Activated T-helper 1 cell treated with anti-CD3 and anti-CD28 coated beads, Interleukin-12 subunit alpha, Interleukin-12 subunit beta, Interleukin-2, Interleukin-4 antibody, amounts not matched to agents 30 ng/mL and 10 ng/mL and 1 ng/mL, durations not matched to agents 14 hours and 24 hours and 36 hours (primary cell): ENCODE measurements around the gene PSMA6. TPM values are rescaled to one million over a fixed set of nuclear protein-coding genes. Genes with fewer than 3 reads are reported as not detected.

Experiments
- DNase-seq: peaks from one replicate; pipeline ENCODE4 v3.0.0; 2021; ENCODE audit warnings: low spot score
- H3K27ac Mint-ChIP-seq: one replicate; pipeline ENCODE4 v1.8.0; 2021; ENCODE audit warnings: mild to moderate bottlenecking, mixed read lengths
- H3K27me3 Mint-ChIP-seq: one replicate; pipeline ENCODE4 v1.8.0; 2022; ENCODE audit warnings: mild to moderate bottlenecking, moderate library complexity, mixed read lengths; ENCODE audit not compliant: insufficient read depth
- H3K36me3 Mint-ChIP-seq: one replicate; pipeline ENCODE4 v1.8.0; 2021; ENCODE audit warnings: low read depth, mixed read lengths
- H3K4me1 Mint-ChIP-seq: one replicate; pipeline ENCODE4 v1.8.0; 2021; ENCODE audit warnings: low read depth, mixed read lengths
- H3K4me3 Mint-ChIP-seq: one replicate; pipeline ENCODE4 v1.8.0; 2021; ENCODE audit warnings: mild to moderate bottlenecking, moderate library complexity, mixed read lengths
- H3K9me3 Mint-ChIP-seq: one replicate; pipeline ENCODE4 v1.8.0; 2021; ENCODE audit warnings: mixed read lengths
- intact Hi-C: fragments of 100-400 bp; cut with micrococcal nuclease; formaldehyde crosslinking; loops from one replicate; pipeline ENCODE4 v1.15.1; 2024
- total RNA-seq: library from RNA; stranded (reverse); gene quantifications from 2 replicates; pipeline ENCODE4 v1.2.3, GENCODE V29; 2022

The PSMA6 gene
- total RNA-seq, 1 donor from 2014 or later, result 475 TPM

GRCh38 chr14:35303149-35303935, 11.2 kb downstream of the PSMA6 start:
- Mint-ChIP-seq H3K4me3 (no peak overlapping the region), H3K27ac (peak overlapping the region; percentile 89), H3K27me3 (no peaks in the 10 kb centered on the region), H3K9me3 (peaks cover 3% of the 10 kb centered on the region), H3K36me3 (peaks cover 16% of the 10 kb centered on the region), H3K4me1 (peaks cover 43% of the 10 kb centered on the region)
- intact Hi-C loops, result no loop called here
- DNase-seq, result no peak

GRCh38 chr14:35304812-35305462, 12.8 kb downstream of the PSMA6 start:
- H3K27me3 Mint-ChIP-seq, result no peaks in the 10 kb centered on the region
- H3K27ac Mint-ChIP-seq, result no peak overlapping the region
- intact Hi-C loops, result no loop called here
- H3K36me3 Mint-ChIP-seq, result peaks cover 20% of the 10 kb centered on the region
- peaks cover 38% of the 10 kb centered on the region for H3K4me1 Mint-ChIP-seq
- H3K9me3 Mint-ChIP-seq, result peaks cover 3% of the 10 kb centered on the region
- DNase-seq, result no peak
- no peak overlapping the region for H3K4me3 Mint-ChIP-seq

- peaks cover 31% of the 10 kb centered on the region for H3K4me1 Mint-ChIP-seq
- no peak for DNase-seq
- no peak overlapping the region for H3K27ac Mint-ChIP-seq
- H3K4me3 Mint-ChIP-seq, result no peak overlapping the region
- intact Hi-C loops, result no loop called here
- H3K36me3 Mint-ChIP-seq, result peaks cover 25% of the 10 kb centered on the region
- H3K27me3 Mint-ChIP-seq, result no peaks in the 10 kb centered on the region
- peaks cover 3% of the 10 kb centered on the region for H3K9me3 Mint-ChIP-seq
Observed at GRCh38 chr14:35305633-35306032, 13.5 kb downstream of the PSMA6 start.

- peaks cover 26% of the 10 kb centered on the region for H3K4me1 Mint-ChIP-seq
- H3K36me3 Mint-ChIP-seq, result peaks cover 30% of the 10 kb centered on the region
- H3K9me3 Mint-ChIP-seq, result peaks cover 3% of the 10 kb centered on the region
- no peak overlapping the region for H3K4me3 Mint-ChIP-seq
- intact Hi-C loops, result no loop called here
- no peaks in the 10 kb centered on the region for H3K27me3 Mint-ChIP-seq
- no peak overlapping the region for H3K27ac Mint-ChIP-seq
- no peak for DNase-seq
Observed at GRCh38 chr14:35306114-35306513, 13.9 kb downstream of the PSMA6 start.

- no peak overlapping the region for H3K27ac Mint-ChIP-seq
- H3K9me3 Mint-ChIP-seq, result no peaks in the 10 kb centered on the region
- H3K4me3 Mint-ChIP-seq, result no peak overlapping the region
- DNase-seq, result no peak
- intact Hi-C loops, result loop anchor here (5.0 to 10.0 kb wide), 2 partner anchors 156 to 603 kb away; partner anchors contain the start of gene CFL2
- no peaks in the 10 kb centered on the region for H3K27me3 Mint-ChIP-seq
- H3K4me1 Mint-ChIP-seq, result peaks cover 17% of the 10 kb centered on the region
- H3K36me3 Mint-ChIP-seq, result peaks cover 37% of the 10 kb centered on the region
Observed at GRCh38 chr14:35317820-35318219, 25.6 kb downstream of the PSMA6 start.

GRCh38 chr14:35319509-35319908, 27.3 kb downstream of the PSMA6 start:
- peaks cover 9% of the 10 kb centered on the region for H3K4me1 Mint-ChIP-seq
- intact Hi-C loops, result loop anchor here (5.0 to 10.0 kb wide), 2 partner anchors 157 to 605 kb away; partner anchors contain the start of gene CFL2
- H3K27ac Mint-ChIP-seq, result no peak overlapping the region
- no peaks in the 10 kb centered on the region for H3K27me3 Mint-ChIP-seq
- DNase-seq, result no peak
- H3K9me3 Mint-ChIP-seq, result no peaks in the 10 kb centered on the region
- peaks cover 35% of the 10 kb centered on the region for H3K36me3 Mint-ChIP-seq
- no peak overlapping the region for H3K4me3 Mint-ChIP-seq

- Mint-ChIP-seq H3K36me3 (peaks cover 29% of the 10 kb centered on the region), H3K4me1 (no peaks in the 10 kb centered on the region), H3K9me3 (no peaks in the 10 kb centered on the region), H3K27ac (no peak overlapping the region), H3K4me3 (no peak overlapping the region), H3K27me3 (no peaks in the 10 kb centered on the region)
- intact Hi-C loops, result no loop called here
- DNase-seq, result no peak
Observed at GRCh38 chr14:35320472-35320871, 28.3 kb downstream of the PSMA6 start.

- H3K36me3 Mint-ChIP-seq, result no peaks in the 10 kb centered on the region
- H3K27ac Mint-ChIP-seq, result no peak overlapping the region
- H3K9me3 Mint-ChIP-seq, result no peaks in the 10 kb centered on the region
- intact Hi-C loops, result no loop called here
- DNase-seq, result no peak
- no peaks in the 10 kb centered on the region for H3K27me3 Mint-ChIP-seq
- no peaks in the 10 kb centered on the region for H3K4me1 Mint-ChIP-seq
- no peak overlapping the region for H3K4me3 Mint-ChIP-seq
Observed at GRCh38 chr14:35326375-35326774, 34.2 kb downstream of the PSMA6 start.

- no peak for DNase-seq
- H3K27ac Mint-ChIP-seq, result peak overlapping the region; percentile 83
- H3K27me3 Mint-ChIP-seq, result no peaks in the 10 kb centered on the region
- H3K9me3 Mint-ChIP-seq, result no peaks in the 10 kb centered on the region
- H3K4me1 Mint-ChIP-seq, result peaks cover 31% of the 10 kb centered on the region
- peak overlapping the region; percentile 24 for H3K4me3 Mint-ChIP-seq
- intact Hi-C loops, result no loop called here
- H3K36me3 Mint-ChIP-seq, result no peaks in the 10 kb centered on the region
Observed at GRCh38 chr14:35331605-35332516, 39.7 kb downstream of the PSMA6 start.

- intact Hi-C loops, result loop anchor here (1.0 kb wide), 6 partner anchors 18 to 72 kb away; partner anchors contain the start of genes NFKBIA and PSMA6
- Mint-ChIP-seq H3K4me3 (peak overlapping the region; percentile 60), H3K4me1 (peaks cover 31% of the 10 kb centered on the region), H3K9me3 (no peaks in the 10 kb centered on the region), H3K27ac (peak overlapping the region; percentile 83), H3K27me3 (no peaks in the 10 kb centered on the region), H3K36me3 (no peaks in the 10 kb centered on the region)
- peak; percentile 43 for DNase-seq
Observed at GRCh38 chr14:35332517-35333263, 40.5 kb downstream of the PSMA6 start.

- no peaks in the 10 kb centered on the region for H3K27me3 Mint-ChIP-seq
- no peaks in the 10 kb centered on the region for H3K9me3 Mint-ChIP-seq
- no peak for DNase-seq
- peak overlapping the region; percentile 83 for H3K27ac Mint-ChIP-seq
- intact Hi-C loops, result loop anchor here (1.0 kb wide), 6 partner anchors 19 to 71 kb away; partner anchors contain the start of genes NFKBIA and PSMA6
- H3K4me1 Mint-ChIP-seq, result peaks cover 31% of the 10 kb centered on the region
- H3K4me3 Mint-ChIP-seq, result peak overlapping the region; percentile 60
- no peaks in the 10 kb centered on the region for H3K36me3 Mint-ChIP-seq
Observed at GRCh38 chr14:35333264-35333730, 41.1 kb downstream of the PSMA6 start.
